Sigmoid colon (tissue), 4 donors: Measurements from ENCODE around the gene IL36RN.

ENCODE experiments used
- CTCF ChIP-seq, 4 experiments: fragments of 450-650 bp in 3 of 4; fragments of 200-600 bp in 1 of 4; IDR thresholded peaks; one replicate each; pipeline ENCODE4 v1.5.1; 2016 to 2019; ENCODE audit warnings: antibody characterized with exemption in 4 of 4, mild to moderate bottlenecking in 3 of 4, moderate library complexity in 2 of 4
- EP300 ChIP-seq, 4 donors: sonication (generic); formaldehyde crosslinking; IDR thresholded peaks; one replicate each; pipeline ENCODE4 v1.6.1; 2017; ENCODE audit warnings: antibody characterized with exemption in 4 of 4
- POLR2A ChIP-seq, 2 donors: fragments of 450-650 bp; IDR thresholded peaks; one replicate each; pipeline ENCODE4 v1.6.1; 2016; ENCODE audit warnings: antibody characterized with exemption in 2 of 2, mild to moderate bottlenecking in 2 of 2, moderate library complexity in 2 of 2

- TF ChIP-seq POLR2A (IDR thresholded peaks at IDR 0.05), result no peak
- TF ChIP-seq CTCF (IDR thresholded peaks at IDR 0.05), result no peak
- no peak for TF ChIP-seq EP300 (IDR thresholded peaks at IDR 0.05)
Measured at GRCh38 chr2:113027691-113028090, 31.3 kb upstream of the IL36RN start.
